Measurements from ENCODE around the gene BORCS6. TPM values are rescaled to one million over a fixed set of nuclear protein-coding genes. Genes with fewer than 3 reads are reported as not detected.

Gene BORCS6
- total and polyA plus RNA-seq, 2 of the 13 experiments (the other 11 are each of a cell fraction or from before 2014, with no cell fraction given) = 2.0 to 5.1 TPM

DNA sequence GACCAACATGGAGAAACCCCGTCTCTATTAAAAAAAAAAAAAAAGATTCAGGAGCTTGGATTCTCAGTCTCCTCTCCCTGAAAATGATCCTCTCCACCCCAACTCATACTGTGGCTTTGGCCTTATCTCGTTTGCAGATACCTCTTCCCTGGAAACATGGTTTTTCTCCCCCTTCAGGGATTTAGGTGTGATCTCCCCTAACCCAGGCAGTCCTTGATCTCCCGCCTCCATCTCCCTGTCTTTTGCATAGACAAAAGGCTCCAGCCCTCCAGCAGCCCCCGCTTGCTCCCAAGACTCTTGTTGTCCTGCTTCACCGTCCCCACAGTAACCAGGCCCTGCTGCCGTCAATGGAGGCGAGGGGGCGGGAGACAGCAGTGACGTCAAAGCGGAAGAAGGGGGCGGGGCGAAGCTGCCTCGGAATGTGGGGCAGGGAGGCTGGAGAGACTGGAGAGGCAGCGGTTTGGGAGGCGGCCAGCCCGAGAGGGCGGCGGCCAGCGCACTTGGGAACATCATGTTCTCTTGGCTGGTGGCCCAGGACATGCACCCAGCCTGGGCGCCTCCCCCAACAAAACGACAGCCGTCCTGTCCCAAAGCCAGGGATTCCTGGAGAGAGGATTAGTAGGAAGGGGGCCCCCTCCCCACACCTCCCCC, 35.9 kb downstream of the BORCS6 start (continued):
- TF ChIP-seq HOXD1 (CRISPR knock-in tag; IDR thresholded peaks at IDR 0.05) (no peak), ZNF430 (CRISPR knock-in tag; IDR thresholded peaks at IDR 0.05) (no peak), ZFP90 (CRISPR knock-in tag; IDR thresholded peaks at IDR 0.05; ENCODE audit: borderline replicate concordance) (no peak), ZNF251 (CRISPR knock-in tag; IDR thresholded peaks at IDR 0.05) (no peak), MIXL1 (CRISPR knock-in tag; IDR thresholded peaks at IDR 0.05) (no peak), ZNF431 (CRISPR knock-in tag; IDR thresholded peaks at IDR 0.05; ENCODE audit: borderline replicate concordance, low read depth) (0 out of 2 replicates have a peak, but pooled peaks have one; percentile 39), ZNF225 (CRISPR knock-in tag; IDR thresholded peaks at IDR 0.05) (no peak), ARNTL (CRISPR knock-in tag; IDR thresholded peaks at IDR 0.05) (no peak), SRSF9 (IDR thresholded peaks at IDR 0.05; ENCODE audit: borderline replicate concordance, insufficient read depth, low read depth, low read length, poor library complexity, severe bottlenecking) (no peak), ZNF615 (CRISPR knock-in tag; IDR thresholded peaks at IDR 0.05; ENCODE audit: borderline replicate concordance) (no peak), ZNF83 (CRISPR knock-in tag; IDR thresholded peaks at IDR 0.05; ENCODE audit: borderline replicate concordance) (no peak), EHMT2 (IDR thresholded peaks at IDR 0.05; ENCODE audit: borderline replicate concordance, low read depth, low read length) (no peak), RNF2 (conservative IDR thresholded peaks at IDR 0.05; ENCODE audit: low read depth) (no peak), NPAS2 (CRISPR knock-in tag; IDR thresholded peaks at IDR 0.05; ENCODE audit: borderline replicate concordance) (no peak), ZNF530 (CRISPR knock-in tag; IDR thresholded peaks at IDR 0.05; ENCODE audit: low read depth) (no peak), SUZ12 (IDR thresholded peaks at IDR 0.05; ENCODE audit: low read depth, low read length) (no peak), ZNF496 (CRISPR knock-in tag; IDR thresholded peaks at IDR 0.05; ENCODE audit: insufficient replicate concordance) (no peak), EP300 (IDR thresholded peaks at IDR 0.05; ENCODE audit: low read depth in 2 of 2, low read length in 2 of 2) (no peak), EP300 (CRISPR knock-in tag; IDR thresholded peaks at IDR 0.05; ENCODE audit: borderline replicate concordance) (no peak), HOXA7 (CRISPR knock-in tag; IDR thresholded peaks at IDR 0.05) (no peak), SALL2 (CRISPR knock-in tag; IDR thresholded peaks at IDR 0.05) (no peak)
- TF ChIP-seq, protein P1, sequence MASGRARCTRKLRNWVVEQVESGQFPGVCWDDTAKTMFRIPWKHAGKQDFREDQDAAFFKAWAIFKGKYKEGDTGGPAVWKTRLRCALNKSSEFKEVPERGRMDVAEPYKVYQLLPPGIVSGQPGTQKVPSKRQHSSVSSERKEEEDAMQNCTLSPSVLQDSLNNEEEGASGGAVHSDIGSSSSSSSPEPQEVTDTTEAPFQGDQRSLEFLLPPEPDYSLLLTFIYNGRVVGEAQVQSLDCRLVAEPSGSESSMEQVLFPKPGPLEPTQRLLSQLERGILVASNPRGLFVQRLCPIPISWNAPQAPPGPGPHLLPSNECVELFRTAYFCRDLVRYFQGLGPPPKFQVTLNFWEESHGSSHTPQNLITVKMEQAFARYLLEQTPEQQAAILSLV (CRISPR knock-in tag; IDR thresholded peaks at IDR 0.05; ENCODE audit: borderline replicate concordance) = no peak
- TF ChIP-seq, protein P2, sequence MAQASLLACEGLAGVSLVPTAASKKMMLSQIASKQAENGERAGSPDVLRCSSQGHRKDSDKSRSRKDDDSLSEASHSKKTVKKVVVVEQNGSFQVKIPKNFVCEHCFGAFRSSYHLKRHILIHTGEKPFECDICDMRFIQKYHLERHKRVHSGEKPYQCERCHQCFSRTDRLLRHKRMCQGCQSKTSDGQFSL (CRISPR knock-in tag; IDR thresholded peaks at IDR 0.05) = no peak
- TF ChIP-seq, protein P3, sequence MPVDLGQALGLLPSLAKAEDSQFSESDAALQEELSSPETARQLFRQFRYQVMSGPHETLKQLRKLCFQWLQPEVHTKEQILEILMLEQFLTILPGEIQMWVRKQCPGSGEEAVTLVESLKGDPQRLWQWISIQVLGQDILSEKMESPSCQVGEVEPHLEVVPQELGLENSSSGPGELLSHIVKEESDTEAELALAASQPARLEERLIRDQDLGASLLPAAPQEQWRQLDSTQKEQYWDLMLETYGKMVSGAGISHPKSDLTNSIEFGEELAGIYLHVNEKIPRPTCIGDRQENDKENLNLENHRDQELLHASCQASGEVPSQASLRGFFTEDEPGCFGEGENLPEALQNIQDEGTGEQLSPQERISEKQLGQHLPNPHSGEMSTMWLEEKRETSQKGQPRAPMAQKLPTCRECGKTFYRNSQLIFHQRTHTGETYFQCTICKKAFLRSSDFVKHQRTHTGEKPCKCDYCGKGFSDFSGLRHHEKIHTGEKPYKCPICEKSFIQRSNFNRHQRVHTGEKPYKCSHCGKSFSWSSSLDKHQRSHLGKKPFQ (CRISPR knock-in tag; IDR thresholded peaks at IDR 0.05; ENCODE audit: insufficient replicate concordance) = no peak
- TF ChIP-seq, protein P4, sequence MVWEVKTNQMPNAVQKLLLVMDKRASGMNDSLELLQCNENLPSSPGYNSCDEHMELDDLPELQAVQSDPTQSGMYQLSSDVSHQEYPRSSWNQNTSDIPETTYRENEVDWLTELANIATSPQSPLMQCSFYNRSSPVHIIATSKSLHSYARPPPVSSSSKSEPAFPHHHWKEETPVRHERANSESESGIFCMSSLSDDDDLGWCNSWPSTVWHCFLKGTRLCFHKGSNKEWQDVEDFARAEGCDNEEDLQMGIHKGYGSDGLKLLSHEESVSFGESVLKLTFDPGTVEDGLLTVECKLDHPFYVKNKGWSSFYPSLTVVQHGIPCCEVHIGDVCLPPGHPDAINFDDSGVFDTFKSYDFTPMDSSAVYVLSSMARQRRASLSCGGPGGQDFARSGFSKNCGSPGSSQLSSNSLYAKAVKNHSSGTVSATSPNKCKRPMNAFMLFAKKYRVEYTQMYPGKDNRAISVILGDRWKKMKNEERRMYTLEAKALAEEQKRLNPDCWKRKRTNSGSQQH (CRISPR knock-in tag; IDR thresholded peaks at IDR 0.05; ENCODE audit: low read depth) = no peak
- TF ChIP-seq, protein P5, sequence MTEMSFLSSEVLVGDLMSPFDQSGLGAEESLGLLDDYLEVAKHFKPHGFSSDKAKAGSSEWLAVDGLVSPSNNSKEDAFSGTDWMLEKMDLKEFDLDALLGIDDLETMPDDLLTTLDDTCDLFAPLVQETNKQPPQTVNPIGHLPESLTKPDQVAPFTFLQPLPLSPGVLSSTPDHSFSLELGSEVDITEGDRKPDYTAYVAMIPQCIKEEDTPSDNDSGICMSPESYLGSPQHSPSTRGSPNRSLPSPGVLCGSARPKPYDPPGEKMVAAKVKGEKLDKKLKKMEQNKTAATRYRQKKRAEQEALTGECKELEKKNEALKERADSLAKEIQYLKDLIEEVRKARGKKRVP (CRISPR knock-in tag; IDR thresholded peaks at IDR 0.05) = no peak; a peak in 1 of 4 replicates

Measured in HepG2 (cell line).